ENCODE measurements around the gene DOCK11. TPM values are rescaled to one million over a fixed set of nuclear protein-coding genes. Genes with fewer than 3 reads are reported as not detected.

The DOCK11 gene
- total and polyA plus RNA-seq, 10 of the 15 experiments (the other 5 are each of a cell fraction or from before 2014, with no cell fraction given) = 16.3 to 30.7 (median 19.8) TPM

- TF ChIP-seq RELB (IDR thresholded peaks at IDR 0.05; ENCODE audit: low read depth) (peak; percentile 56; the same call in 1 of the 2 replicates), BCL3 (IDR thresholded peaks at IDR 0.05; ENCODE audit: borderline replicate concordance, insufficient read depth, low read depth, low read length, poor library complexity, severe bottlenecking) (peak; percentile 51), YY1 (IDR thresholded peaks at IDR 0.05; ENCODE audit: low read depth, low read length) (no peak), HDGF (IDR thresholded peaks at IDR 0.05) (no peak), SIX5 (IDR thresholded peaks at IDR 0.05; ENCODE audit: low read depth, low read length, severe bottlenecking) (no peak), EED (IDR thresholded peaks at IDR 0.05; ENCODE audit: low read depth) (peak; percentile 27; the same call in 1 of the 2 replicates), TCF3 (IDR thresholded peaks at IDR 0.05; ENCODE audit: borderline replicate concordance, insufficient read depth, low read depth, low read length) (no peak), BACH1 (IDR thresholded peaks at IDR 0.05; ENCODE audit: borderline replicate concordance) (no peak), JUNB (IDR thresholded peaks at IDR 0.05) (no peak), NFIC (IDR thresholded peaks at IDR 0.05; ENCODE audit: low read depth, low read length) (peak; percentile 43; the same call in 1 of the 2 replicates), MTA3 (IDR thresholded peaks at IDR 0.05; ENCODE audit: borderline replicate concordance, low read length) (no peak), CBX3 (IDR thresholded peaks at IDR 0.05; ENCODE audit: borderline replicate concordance, low read depth) (no peak), RFX5 (IDR thresholded peaks at IDR 0.05; ENCODE audit: low read depth, low read length) (no peak), RBBP5 (conservative IDR thresholded peaks at IDR 0.05) (no peak)
- TF ChIP-seq, protein P1, sequence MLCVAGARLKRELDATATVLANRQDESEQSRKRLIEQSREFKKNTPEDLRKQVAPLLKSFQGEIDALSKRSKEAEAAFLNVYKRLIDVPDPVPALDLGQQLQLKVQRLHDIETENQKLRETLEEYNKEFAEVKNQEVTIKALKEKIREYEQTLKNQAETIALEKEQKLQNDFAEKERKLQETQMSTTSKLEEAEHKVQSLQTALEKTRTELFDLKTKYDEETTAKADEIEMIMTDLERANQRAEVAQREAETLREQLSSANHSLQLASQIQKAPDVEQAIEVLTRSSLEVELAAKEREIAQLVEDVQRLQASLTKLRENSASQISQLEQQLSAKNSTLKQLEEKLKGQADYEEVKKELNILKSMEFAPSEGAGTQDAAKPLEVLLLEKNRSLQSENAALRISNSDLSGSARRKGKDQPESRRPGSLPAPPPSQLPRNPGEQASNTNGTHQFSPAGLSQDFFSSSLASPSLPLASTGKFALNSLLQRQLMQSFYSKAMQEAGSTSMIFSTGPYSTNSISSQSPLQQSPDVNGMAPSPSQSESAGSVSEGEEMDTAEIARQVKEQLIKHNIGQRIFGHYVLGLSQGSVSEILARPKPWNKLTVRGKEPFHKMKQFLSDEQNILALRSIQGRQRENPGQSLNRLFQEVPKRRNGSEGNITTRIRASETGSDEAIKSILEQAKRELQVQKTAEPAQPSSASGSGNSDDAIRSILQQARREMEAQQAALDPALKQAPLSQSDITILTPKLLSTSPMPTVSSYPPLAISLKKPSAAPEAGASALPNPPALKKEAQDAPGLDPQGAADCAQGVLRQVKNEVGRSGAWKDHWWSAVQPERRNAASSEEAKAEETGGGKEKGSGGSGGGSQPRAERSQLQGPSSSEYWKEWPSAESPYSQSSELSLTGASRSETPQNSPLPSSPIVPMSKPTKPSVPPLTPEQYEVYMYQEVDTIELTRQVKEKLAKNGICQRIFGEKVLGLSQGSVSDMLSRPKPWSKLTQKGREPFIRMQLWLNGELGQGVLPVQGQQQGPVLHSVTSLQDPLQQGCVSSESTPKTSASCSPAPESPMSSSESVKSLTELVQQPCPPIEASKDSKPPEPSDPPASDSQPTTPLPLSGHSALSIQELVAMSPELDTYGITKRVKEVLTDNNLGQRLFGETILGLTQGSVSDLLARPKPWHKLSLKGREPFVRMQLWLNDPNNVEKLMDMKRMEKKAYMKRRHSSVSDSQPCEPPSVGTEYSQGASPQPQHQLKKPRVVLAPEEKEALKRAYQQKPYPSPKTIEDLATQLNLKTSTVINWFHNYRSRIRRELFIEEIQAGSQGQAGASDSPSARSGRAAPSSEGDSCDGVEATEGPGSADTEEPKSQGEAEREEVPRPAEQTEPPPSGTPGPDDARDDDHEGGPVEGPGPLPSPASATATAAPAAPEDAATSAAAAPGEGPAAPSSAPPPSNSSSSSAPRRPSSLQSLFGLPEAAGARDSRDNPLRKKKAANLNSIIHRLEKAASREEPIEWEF (IDR thresholded peaks at IDR 0.05; ENCODE audit: insufficient replicate concordance, low read depth, low read length) = no peak
- TF ChIP-seq, protein P2, sequence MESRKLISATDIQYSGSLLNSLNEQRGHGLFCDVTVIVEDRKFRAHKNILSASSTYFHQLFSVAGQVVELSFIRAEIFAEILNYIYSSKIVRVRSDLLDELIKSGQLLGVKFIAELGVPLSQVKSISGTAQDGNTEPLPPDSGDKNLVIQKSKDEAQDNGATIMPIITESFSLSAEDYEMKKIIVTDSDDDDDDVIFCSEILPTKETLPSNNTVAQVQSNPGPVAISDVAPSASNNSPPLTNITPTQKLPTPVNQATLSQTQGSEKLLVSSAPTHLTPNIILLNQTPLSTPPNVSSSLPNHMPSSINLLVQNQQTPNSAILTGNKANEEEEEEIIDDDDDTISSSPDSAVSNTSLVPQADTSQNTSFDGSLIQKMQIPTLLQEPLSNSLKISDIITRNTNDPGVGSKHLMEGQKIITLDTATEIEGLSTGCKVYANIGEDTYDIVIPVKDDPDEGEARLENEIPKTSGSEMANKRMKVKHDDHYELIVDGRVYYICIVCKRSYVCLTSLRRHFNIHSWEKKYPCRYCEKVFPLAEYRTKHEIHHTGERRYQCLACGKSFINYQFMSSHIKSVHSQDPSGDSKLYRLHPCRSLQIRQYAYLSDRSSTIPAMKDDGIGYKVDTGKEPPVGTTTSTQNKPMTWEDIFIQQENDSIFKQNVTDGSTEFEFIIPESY (IDR thresholded peaks at IDR 0.05) = no peak
Observed at GRCh38 chrX:118724365-118724764, 228.8 kb downstream of the DOCK11 start (continued).
